Activated CD8-positive, alpha-beta memory T cell treated with anti-CD3 and anti-CD28 coated beads, Interleukin-2, amount 50 U/mL, for 1 hour (primary cell): ENCODE data around the gene TSN.
A peak's percentile ranks its signal among the peaks of the same experiment; 100 is the strongest.
"Not testable (repeated sequence)": the region's sequence is repeated elsewhere in the genome, so short reads cannot be mapped to it uniquely, and the experiment has no call there.

ENCODE experiments used
- DNase-seq: peaks from one replicate; pipeline ENCODE4 v3.0.0-alpha.2; 2020; ENCODE audit errors: extremely low read depth

Gene TSN

GRCh38 chr2:121755237-121756111 lies at the start of gene TSN:
TSS of gene TSN (plus strand) at chr2:121755651. CDS start at chr2:121755780, 129 bp downstream.
- DNase-seq = peak; percentile 94

GRCh38 chr2:121705958-121706357 lies 49.5 kb upstream of the TSN start:
- no peak for DNase-seq

- no peak for DNase-seq
Measured at GRCh38 chr2:121707344-121707919, 48.0 kb upstream of the TSN start.

GRCh38 chr2:121707920-121708361 lies 47.5 kb upstream of the TSN start:
- no peak for DNase-seq

- no peak for DNase-seq
Measured at GRCh38 chr2:121709776-121710469, 45.5 kb upstream of the TSN start.

- DNase-seq = no peak
Measured at GRCh38 chr2:121710470-121711170, 44.8 kb upstream of the TSN start.

GRCh38 chr2:121711481-121711880 lies 44.0 kb upstream of the TSN start:
- not testable (repeated sequence) for DNase-seq

GRCh38 chr2:121716126-121716525 lies 39.3 kb upstream of the TSN start:
- DNase-seq = no peak

GRCh38 chr2:121717529-121717928 lies 37.9 kb upstream of the TSN start:
- DNase-seq = no peak

- DNase-seq = no peak
Measured at GRCh38 chr2:121721926-121722325, 33.5 kb upstream of the TSN start.

GRCh38 chr2:121722479-121722878 lies 33.0 kb upstream of the TSN start:
- DNase-seq = no peak

GRCh38 chr2:121723316-121723715 lies 32.1 kb upstream of the TSN start:
- no peak for DNase-seq

- DNase-seq = no peak
Measured at GRCh38 chr2:121727332-121727731, 28.1 kb upstream of the TSN start.

GRCh38 chr2:121727950-121728349 lies 27.5 kb upstream of the TSN start:
- no peak for DNase-seq

GRCh38 chr2:121731366-121731765 lies 24.1 kb upstream of the TSN start:
- no peak for DNase-seq

- not testable (repeated sequence) for DNase-seq
Measured at GRCh38 chr2:121734544-121734943, 20.9 kb upstream of the TSN start.

- DNase-seq = no peak
Measured at GRCh38 chr2:121735518-121736074, 19.9 kb upstream of the TSN start.

GRCh38 chr2:121736140-121736461 lies 19.4 kb upstream of the TSN start:
- no peak for DNase-seq

GRCh38 chr2:121736462-121737336 lies 18.8 kb upstream of the TSN start, which contains the start of gene NIFK:
TSS of gene NIFK (minus strand) at chr2:121736875. CDS start at chr2:121736850, 25 bp downstream.
- DNase-seq = peak; percentile 98

GRCh38 chr2:121740973-121741372 lies 14.5 kb upstream of the TSN start:
- DNase-seq = no peak

- DNase-seq = no peak
Measured at GRCh38 chr2:121741450-121741849, 14.0 kb upstream of the TSN start.
